Osteoblast (primary cell): Measurements from ENCODE around the gene ASB7. TPM values are rescaled to one million over a fixed set of nuclear protein-coding genes. Genes with fewer than 3 reads are reported as not detected.
"Not testable (repeated sequence)": the region's sequence is repeated elsewhere in the genome, so short reads cannot be mapped to it uniquely, and the experiment has no call there.

Experiments
- DNase-seq: peaks from one replicate; pipeline ENCODE4 v3.0.0; 2011; ENCODE audit warnings: low spot score, mixed read lengths; ENCODE audit not compliant: insufficient read length; ENCODE audit errors: missing footprints
- H2AFZ ChIP-seq: 2 replicates; pipeline ENCODE4 v1.6.0; 2011; ENCODE audit warnings: mild to moderate bottlenecking, low read length
- H3K27ac ChIP-seq: 2 replicates; pipeline ENCODE4 v1.5.1; 2011; ENCODE audit warnings: mild to moderate bottlenecking, low read depth, low read length, moderate library complexity
- H3K27me3 ChIP-seq: 2 replicates; pipeline ENCODE4 v1.6.0; 2012; ENCODE audit warnings: mild to moderate bottlenecking, control low read depth, inconsistent platforms, low read length, moderate library complexity; ENCODE audit not compliant: insufficient read depth
- H3K36me3 ChIP-seq: 2 replicates; pipeline ENCODE4 v1.5.1; 2011; ENCODE audit warnings: mild to moderate bottlenecking, low read length, control low read depth, moderate library complexity; ENCODE audit not compliant: insufficient read depth
- H3K4me1 ChIP-seq: 2 replicates; pipeline ENCODE4 v1.5.1; 2011; ENCODE audit warnings: mild to moderate bottlenecking, low read length, control low read depth, moderate library complexity; ENCODE audit not compliant: insufficient read depth
- H3K4me2 ChIP-seq: 2 replicates; pipeline ENCODE4 v1.6.0; 2011; ENCODE audit warnings: mild to moderate bottlenecking, low read length; ENCODE audit not compliant: insufficient read depth
- H3K4me3 ChIP-seq: fragments of 200-600 bp; sonication (generic); 3 replicates; pipeline ENCODE4 v1.5.1; 2012; ENCODE audit warnings: mild to moderate bottlenecking, low read length, inconsistent platforms; ENCODE audit not compliant: insufficient read depth
- H3K79me2 ChIP-seq: 2 replicates; pipeline ENCODE4 v1.6.0; 2012; ENCODE audit warnings: mild to moderate bottlenecking, low read length, control low read depth, inconsistent platforms; ENCODE audit not compliant: insufficient read depth
- H3K9me3 ChIP-seq: 2 replicates; pipeline ENCODE4 v1.5.1; 2011; ENCODE audit warnings: low read depth, low read length, control low read depth
- H4K20me1 ChIP-seq: 2 replicates; pipeline ENCODE4 v1.6.0; 2012; ENCODE audit warnings: mild to moderate bottlenecking, low read length, control low read depth; ENCODE audit not compliant: insufficient read depth
- total RNA-seq: library from RNA; depleted of rRNA; stranded (reverse); fragments of >200 nt; gene quantifications from 2 replicates; pipeline ENCODE4 v1.2.3, GENCODE V29; 2012
- TF ChIP-seq, protein P1 (sequence below): IDR thresholded peaks from 2 replicates; pipeline ENCODE4 v1.5.1; 2011; ENCODE audit warnings: mild to moderate bottlenecking, low read depth, low read length, moderate library complexity; ENCODE audit errors: extremely low read depth

ASB7 gene
- total RNA-seq, 1 donor = 18.1 TPM

DNA sequence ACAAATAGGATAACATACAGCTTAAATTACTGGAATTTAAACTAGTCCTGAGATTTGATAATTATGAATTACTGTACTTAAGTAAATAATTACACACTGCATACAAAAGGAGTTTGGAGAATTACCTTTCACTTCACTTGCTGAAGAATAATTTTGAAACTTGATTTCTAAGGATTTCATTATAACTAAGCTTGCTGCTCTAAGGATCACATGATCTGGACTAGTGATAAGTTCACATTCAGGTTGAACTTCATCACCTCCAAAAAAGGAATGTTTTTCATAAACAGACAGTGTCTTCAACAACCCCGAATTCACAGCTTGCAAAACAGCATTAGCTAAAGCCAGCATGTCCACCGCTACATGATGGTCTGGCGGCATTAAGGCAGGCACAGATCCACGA is 28.9 kb upstream of the ASB7 start:
- Histone ChIP-seq H3K36me3 (peaks cover 17% of the 10 kb centered on the region), H4K20me1 (no peaks in the 10 kb centered on the region), H3K27me3 (no peaks in the 10 kb centered on the region), H3K9me3 (no peaks in the 10 kb centered on the region), H3K27ac (no peak overlapping the region), H3K4me3 (no peak overlapping the region), H3K4me2 (no peak overlapping the region), H3K4me1 (no peaks in the 10 kb centered on the region), H2AFZ (no peak overlapping the region), H3K79me2 (no peaks in the 10 kb centered on the region)
- no peak for DNase-seq
- TF ChIP-seq, protein P1, sequence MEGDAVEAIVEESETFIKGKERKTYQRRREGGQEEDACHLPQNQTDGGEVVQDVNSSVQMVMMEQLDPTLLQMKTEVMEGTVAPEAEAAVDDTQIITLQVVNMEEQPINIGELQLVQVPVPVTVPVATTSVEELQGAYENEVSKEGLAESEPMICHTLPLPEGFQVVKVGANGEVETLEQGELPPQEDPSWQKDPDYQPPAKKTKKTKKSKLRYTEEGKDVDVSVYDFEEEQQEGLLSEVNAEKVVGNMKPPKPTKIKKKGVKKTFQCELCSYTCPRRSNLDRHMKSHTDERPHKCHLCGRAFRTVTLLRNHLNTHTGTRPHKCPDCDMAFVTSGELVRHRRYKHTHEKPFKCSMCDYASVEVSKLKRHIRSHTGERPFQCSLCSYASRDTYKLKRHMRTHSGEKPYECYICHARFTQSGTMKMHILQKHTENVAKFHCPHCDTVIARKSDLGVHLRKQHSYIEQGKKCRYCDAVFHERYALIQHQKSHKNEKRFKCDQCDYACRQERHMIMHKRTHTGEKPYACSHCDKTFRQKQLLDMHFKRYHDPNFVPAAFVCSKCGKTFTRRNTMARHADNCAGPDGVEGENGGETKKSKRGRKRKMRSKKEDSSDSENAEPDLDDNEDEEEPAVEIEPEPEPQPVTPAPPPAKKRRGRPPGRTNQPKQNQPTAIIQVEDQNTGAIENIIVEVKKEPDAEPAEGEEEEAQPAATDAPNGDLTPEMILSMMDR = no peak

DNA sequence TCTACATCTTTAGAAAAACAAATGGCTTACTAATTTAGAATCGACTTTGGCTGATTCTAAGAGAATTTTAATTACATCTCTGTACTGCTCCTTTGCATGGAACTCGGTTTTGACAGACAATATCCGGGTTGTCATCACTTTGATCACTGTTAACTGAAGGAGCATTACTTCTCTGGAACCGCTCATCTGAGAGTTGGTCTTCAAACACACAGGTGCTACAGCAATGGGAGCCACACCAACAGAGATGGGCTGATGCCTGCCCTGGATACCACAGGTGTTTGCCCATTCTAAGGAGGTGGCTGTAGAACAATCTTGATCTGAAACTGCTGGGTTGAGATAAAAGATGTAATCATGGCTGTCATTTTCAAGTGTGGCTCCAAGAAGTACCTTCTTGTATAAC is 22.0 kb upstream of the ASB7 start:
- Histone ChIP-seq H3K36me3 (no peaks in the 10 kb centered on the region), H3K4me1 (no peaks in the 10 kb centered on the region), H3K27ac (no peak overlapping the region), H3K9me3 (no peaks in the 10 kb centered on the region), H2AFZ (no peak overlapping the region), H3K4me3 (no peak overlapping the region), H3K27me3 (no peaks in the 10 kb centered on the region), H4K20me1 (peaks cover 9% of the 10 kb centered on the region), H3K79me2 (peaks cover 17% of the 10 kb centered on the region), H3K4me2 (no peak overlapping the region)
- no peak for DNase-seq
- TF ChIP-seq, protein P1 = no peak

GRCh38 chr15:100588638-100589242 is 13.6 kb upstream of the ASB7 start:
- TF ChIP-seq, protein P1 = no peak
- DNase-seq = no peak
- peaks cover 60% of the 10 kb centered on the region for H3K79me2 ChIP-seq
- no peak overlapping the region for H2AFZ ChIP-seq
- no peaks in the 10 kb centered on the region for H3K27me3 ChIP-seq
- H3K27ac ChIP-seq = no peak overlapping the region
- no peak overlapping the region for H3K4me3 ChIP-seq
- no peak overlapping the region for H3K4me2 ChIP-seq
- H4K20me1 ChIP-seq = peaks cover 12% of the 10 kb centered on the region
- peaks cover 6% of the 10 kb centered on the region for H3K9me3 ChIP-seq
- no peaks in the 10 kb centered on the region for H3K36me3 ChIP-seq
- H3K4me1 ChIP-seq = no peaks in the 10 kb centered on the region

GRCh38 chr15:100591163-100591562 is 11.2 kb upstream of the ASB7 start:
- H2AFZ ChIP-seq, H3K9me3 ChIP-seq, H3K36me3 ChIP-seq, H3K27me3 ChIP-seq, H3K4me2 ChIP-seq, DNase-seq, H3K4me1 ChIP-seq, H3K4me3 ChIP-seq, H3K27ac ChIP-seq: not testable (repeated sequence)
- Histone ChIP-seq H3K79me2 (peaks cover 71% of the 10 kb centered on the region), H4K20me1 (peaks cover 14% of the 10 kb centered on the region)
